Testis (tissue), 3 donors: ENCODE data around the gene SRD5A1. TPM values are rescaled to one million over a fixed set of nuclear protein-coding genes. Genes with fewer than 3 reads are reported as not detected.

Experiments
- DNase-seq: peaks from one replicate; pipeline ENCODE4 v3.0.0-alpha.2; 2019
- H3K27ac ChIP-seq, 2 donors: fragments of 200-600 bp; sonication (generic); one replicate each; pipeline ENCODE4 v1.5.1; 2019
- H3K27me3 ChIP-seq: fragments of 200-600 bp; sonication (generic); one replicate; pipeline ENCODE4 v1.5.1; 2019
- H3K36me3 ChIP-seq: fragments of 200-600 bp; sonication (generic); one replicate; pipeline ENCODE4 v1.5.1; 2017; ENCODE audit warnings: low read depth; ENCODE audit errors: missing control alignments
- H3K4me1 ChIP-seq: fragments of 200-600 bp; sonication (generic); one replicate; pipeline ENCODE4 v1.5.1; 2019
- H3K4me3 ChIP-seq, 2 donors: fragments of 200-600 bp; sonication (generic); one replicate each; pipeline ENCODE4 v1.5.1; 2017 to 2019
- H3K9me3 ChIP-seq: fragments of 200-600 bp; sonication (generic); one replicate; pipeline ENCODE4 v1.5.1; 2017
- POLR2A ChIP-seq: fragments of 450-650 bp; IDR thresholded peaks from one replicate; pipeline ENCODE4 v1.6.1; 2017; ENCODE audit warnings: antibody characterized with exemption, mild to moderate bottlenecking, moderate library complexity
- WGBS, 2 donors: methylation state at CpG; one replicate each; pipeline ENCODE4 v1.1.5; 2018; 5-methylcytosine and 5-hydroxymethylcytosine counted together
- intact Hi-C: fragments of 100-400 bp; cut with DNase I; formaldehyde crosslinking; loops from one replicate; pipeline ENCODE4 v1.15.1; 2023; ENCODE audit warnings: low total_unique reads
- polyA plus RNA-seq: library from polyadenylated mRNA; stranded (reverse); fragments of 350-450 nt; fragmentation: Illumina TruSeq; extraction: RNeasy Lipid Tissue Mini Kit (QIAGEN cat#74804); gene quantifications from one replicate; pipeline ENCODE4 v1.2.3, GENCODE V29; 2014; ENCODE audit warnings: low read depth, low replicate concordance; ENCODE audit not compliant: insufficient read depth
- total RNA-seq, 2 donors: library from RNA; depleted of rRNA; stranded (reverse); fragments of >200 nt; gene quantifications; one replicate each; pipeline ENCODE4 v1.2.3, GENCODE V29; 2016
- TF ChIP-seq, protein P1 (sequence below), 3 experiments: fragments of 450-650 bp in 2 of 3; fragments of 200-600 bp in 1 of 3; sonication (generic) in 1 of 3; IDR thresholded peaks; one replicate each; pipeline ENCODE4 v1.5.1; 2016 to 2019; ENCODE audit warnings: antibody characterized with exemption in 3 of 3, mild to moderate bottlenecking in 2 of 3, moderate library complexity in 1 of 3

The SRD5A1 gene
- total and polyA plus RNA-seq, 3 donors from 2014 or later = 3.8 to 13.9 (median 7.9) TPM

DNA sequence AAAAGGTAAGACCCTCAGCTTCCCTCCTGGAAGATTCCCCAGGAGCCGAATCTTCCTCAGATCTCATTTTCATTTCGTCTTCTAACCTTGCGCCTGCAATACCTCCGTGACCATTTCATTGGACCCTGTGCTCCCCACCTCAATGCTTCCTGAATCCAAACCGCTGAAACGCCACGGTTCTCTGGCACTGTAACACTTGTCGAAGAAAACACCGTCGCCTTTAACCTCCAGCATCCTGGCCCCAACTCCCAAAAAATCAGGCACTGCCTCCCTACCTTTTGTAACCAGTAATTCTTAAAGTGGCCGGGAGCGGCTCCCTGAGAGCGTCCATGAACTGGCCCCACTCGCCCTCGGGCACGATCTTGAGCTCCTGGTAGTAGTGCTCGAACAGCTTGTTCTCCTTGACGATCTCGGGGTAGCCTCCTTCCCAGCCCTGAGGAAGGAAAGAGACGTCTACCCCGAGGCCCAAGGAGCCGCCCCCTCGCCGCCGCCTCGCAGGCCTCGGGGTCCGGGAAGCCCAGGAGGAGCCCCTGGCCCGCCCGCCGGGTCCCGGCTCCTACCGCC lies 834 bp upstream of the SRD5A1 start:
- H3K4me3 ChIP-seq = peak overlapping the region; percentile 95 to 97
- peak; percentile 36 for DNase-seq
- no peaks in the 10 kb centered on the region for H3K9me3 ChIP-seq
- TF ChIP-seq, protein P1, sequence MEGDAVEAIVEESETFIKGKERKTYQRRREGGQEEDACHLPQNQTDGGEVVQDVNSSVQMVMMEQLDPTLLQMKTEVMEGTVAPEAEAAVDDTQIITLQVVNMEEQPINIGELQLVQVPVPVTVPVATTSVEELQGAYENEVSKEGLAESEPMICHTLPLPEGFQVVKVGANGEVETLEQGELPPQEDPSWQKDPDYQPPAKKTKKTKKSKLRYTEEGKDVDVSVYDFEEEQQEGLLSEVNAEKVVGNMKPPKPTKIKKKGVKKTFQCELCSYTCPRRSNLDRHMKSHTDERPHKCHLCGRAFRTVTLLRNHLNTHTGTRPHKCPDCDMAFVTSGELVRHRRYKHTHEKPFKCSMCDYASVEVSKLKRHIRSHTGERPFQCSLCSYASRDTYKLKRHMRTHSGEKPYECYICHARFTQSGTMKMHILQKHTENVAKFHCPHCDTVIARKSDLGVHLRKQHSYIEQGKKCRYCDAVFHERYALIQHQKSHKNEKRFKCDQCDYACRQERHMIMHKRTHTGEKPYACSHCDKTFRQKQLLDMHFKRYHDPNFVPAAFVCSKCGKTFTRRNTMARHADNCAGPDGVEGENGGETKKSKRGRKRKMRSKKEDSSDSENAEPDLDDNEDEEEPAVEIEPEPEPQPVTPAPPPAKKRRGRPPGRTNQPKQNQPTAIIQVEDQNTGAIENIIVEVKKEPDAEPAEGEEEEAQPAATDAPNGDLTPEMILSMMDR (IDR thresholded peaks at IDR 0.05) = no peak
- no peak for TF ChIP-seq POLR2A
- WGBS, 2 donors = 0% methylated on average over 17 to 33 of the region's 33 CpGs
- peaks cover 19% of the 10 kb centered on the region for H3K4me1 ChIP-seq
- intact Hi-C loops = no loop called here
- no peaks in the 10 kb centered on the region for H3K27me3 ChIP-seq
- H3K36me3 ChIP-seq = no peaks in the 10 kb centered on the region
- H3K27ac ChIP-seq = peak overlapping the region; percentile 84 to 94

DNA sequence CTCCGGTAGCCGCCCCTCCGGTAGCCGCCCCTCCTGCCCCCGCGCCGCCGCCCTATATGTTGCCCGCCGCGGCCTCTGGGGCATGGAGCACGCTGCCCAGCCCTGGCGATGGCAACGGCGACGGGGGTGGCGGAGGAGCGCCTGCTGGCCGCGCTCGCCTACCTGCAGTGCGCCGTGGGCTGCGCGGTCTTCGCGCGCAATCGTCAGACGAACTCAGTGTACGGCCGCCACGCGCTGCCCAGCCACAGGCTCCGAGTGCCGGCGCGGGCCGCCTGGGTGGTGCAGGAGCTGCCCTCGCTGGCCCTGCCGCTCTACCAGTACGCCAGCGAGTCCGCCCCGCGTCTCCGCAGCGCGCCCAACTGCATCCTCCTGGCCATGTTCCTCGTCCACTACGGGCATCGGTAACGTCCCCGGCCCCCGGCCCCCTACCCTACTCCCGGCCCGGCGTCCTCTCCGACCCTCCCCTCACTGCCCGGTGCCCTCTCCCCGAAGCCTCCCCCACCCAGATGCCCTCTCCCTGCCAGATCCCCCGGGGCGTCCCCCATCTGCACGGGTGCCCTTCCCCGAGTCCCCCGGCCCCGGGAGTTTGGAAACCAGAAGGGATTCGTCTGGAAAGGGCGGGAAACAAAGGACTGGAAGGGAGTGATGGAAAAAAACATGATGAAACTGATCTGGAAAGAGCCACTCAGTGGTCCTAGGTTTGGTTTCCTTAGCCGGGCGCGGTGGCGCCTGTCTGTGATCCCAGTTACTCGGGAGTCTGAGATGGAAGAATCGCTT lies 417 bp downstream of the SRD5A1 start:
- intact Hi-C loops = no loop called here
- Histone ChIP-seq H3K27ac (peak overlapping the region in 1 of 2 donors; percentile 94), H3K36me3 (no peaks in the 10 kb centered on the region), H3K9me3 (no peaks in the 10 kb centered on the region), H3K4me1 (peaks cover 19% of the 10 kb centered on the region), H3K27me3 (no peaks in the 10 kb centered on the region), H3K4me3 (peak overlapping the region; percentile 95 to 97)
- WGBS, 2 donors = 0 to 2% methylated on average over 14 to 54 of the region's 75 CpGs
- DNase-seq = peak; percentile 51
- TF ChIP-seq POLR2A = no peak
- TF ChIP-seq, protein P1 (IDR thresholded peaks at IDR 0.05) = no peak

DNA sequence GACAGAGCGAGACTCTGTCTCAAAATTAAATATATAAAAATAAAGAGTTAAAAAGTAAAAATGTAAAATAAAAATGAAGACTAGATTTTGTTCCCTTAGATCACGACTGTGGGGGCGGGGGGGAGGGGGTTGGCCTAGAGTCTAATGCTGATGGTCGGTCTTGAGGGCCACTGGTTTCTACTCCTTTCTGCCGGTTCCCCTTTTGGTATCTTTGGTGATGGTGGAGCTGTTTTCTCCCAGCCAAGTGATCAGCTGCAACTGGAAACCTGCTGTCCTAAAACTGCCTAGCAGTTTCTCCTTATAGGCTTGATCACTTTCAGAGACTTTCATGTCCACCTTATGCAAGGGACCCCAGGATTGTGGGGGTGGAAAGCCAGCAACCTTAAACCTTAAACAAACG lies 1.1 kb downstream of the SRD5A1 start:
- Histone ChIP-seq H3K4me1 (peaks cover 19% of the 10 kb centered on the region), H3K36me3 (no peaks in the 10 kb centered on the region), H3K9me3 (no peaks in the 10 kb centered on the region), H3K27ac (no peak overlapping the region), H3K27me3 (no peaks in the 10 kb centered on the region), H3K4me3 (peak overlapping the region; percentile 95 to 97)
- no peak for TF ChIP-seq POLR2A
- TF ChIP-seq, protein P1 (IDR thresholded peaks at IDR 0.05) = no peak
- no peak for DNase-seq
- intact Hi-C loops = no loop called here
- WGBS, 2 donors = 9 to 14% methylated on average over 6 of the region's 6 CpGs

DNA sequence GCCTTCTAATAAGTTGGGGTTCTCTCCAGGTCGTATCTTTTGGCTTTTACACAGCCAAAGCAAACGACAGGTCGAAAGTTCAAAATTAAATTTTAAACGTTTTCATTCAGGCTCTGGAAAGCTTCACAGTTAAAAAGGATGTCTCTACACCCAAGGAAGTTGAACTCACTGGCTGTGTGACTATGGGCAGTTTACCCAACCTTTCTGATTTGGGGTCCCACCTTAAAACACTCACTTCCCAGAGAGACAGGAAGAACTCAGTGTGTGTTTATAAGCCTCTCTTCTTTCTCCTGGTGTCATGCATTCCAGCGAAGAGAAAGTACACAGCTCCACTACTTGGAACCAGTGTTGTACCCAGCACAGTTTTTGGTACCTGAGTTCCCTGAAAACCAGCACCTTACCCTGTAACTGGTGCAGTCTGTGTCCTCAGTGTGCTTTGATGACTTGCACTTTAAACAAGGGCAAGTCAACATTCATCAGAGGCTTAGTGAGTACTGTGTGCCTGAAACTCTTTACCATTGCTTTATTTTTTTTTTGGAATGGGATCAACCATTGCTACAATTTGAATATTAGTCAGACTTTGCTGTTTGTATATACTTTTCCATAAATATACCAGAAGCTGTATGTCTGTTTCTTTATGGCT lies 1.7 kb downstream of the SRD5A1 start:
- Histone ChIP-seq H3K9me3 (no peaks in the 10 kb centered on the region), H3K27me3 (no peaks in the 10 kb centered on the region), H3K4me3 (no peak overlapping the region), H3K4me1 (peaks cover 19% of the 10 kb centered on the region), H3K27ac (no peak overlapping the region), H3K36me3 (no peaks in the 10 kb centered on the region)
- 60 to 66% methylated on average over 5 of the region's 5 CpGs for WGBS, 2 donors
- no peak for DNase-seq
- intact Hi-C loops = no loop called here
- TF ChIP-seq POLR2A = no peak
- TF ChIP-seq, protein P1 (IDR thresholded peaks at IDR 0.05) = no peak
